Colonic mucosa (tissue), 4 donors: ENCODE data around the gene GRM7. TPM values are rescaled to one million over a fixed set of nuclear protein-coding genes. Genes with fewer than 3 reads are reported as not detected.

Experiments
- DNase-seq: peaks from one replicate; pipeline ENCODE4 v3.0.0-alpha.2; 2020
- H3K27ac ChIP-seq: fragments of 200-600 bp; one replicate; pipeline ENCODE4 v1.8.0; 2021
- H3K27me3 ChIP-seq: fragments of 200-600 bp; one replicate; pipeline ENCODE4 v1.8.0; 2021
- H3K36me3 ChIP-seq: fragments of 200-600 bp; one replicate; pipeline ENCODE4 v1.8.0; 2021
- H3K4me1 ChIP-seq: fragments of 200-600 bp; one replicate; pipeline ENCODE4 v1.8.0; 2021; ENCODE audit warnings: mild to moderate bottlenecking
- H3K4me3 ChIP-seq: fragments of 200-600 bp; one replicate; pipeline ENCODE4 v1.8.0; 2021
- H3K9ac ChIP-seq, 2 donors: one replicate each; pipeline ENCODE4 v1.7.0; 2013; ENCODE audit warnings: control low read depth in 2 of 2, low read depth in 2 of 2, low read length in 2 of 2
- H3K9me3 ChIP-seq: fragments of 200-600 bp; one replicate; pipeline ENCODE4 v1.8.0; 2021
- intact Hi-C: fragments of 100-400 bp; cut with DNase I; formaldehyde crosslinking; loops from one replicate; pipeline ENCODE4 v1.14.1; 2022
- total RNA-seq, 2 donors: library from RNA; stranded (reverse); fragmentation: NEBNext Ultra II Directional in 1 of 2; extraction: Animal tissue kit (Norgen Biotek cat#: 25700) in 1 of 2; gene quantifications; one replicate each; pipeline ENCODE4 v1.2.1, GENCODE V29; 2021
- TF ChIP-seq, protein P1 (sequence below): fragments of 200-600 bp; IDR thresholded peaks from one replicate; pipeline ENCODE4 v1.8.0; 2022; ENCODE audit warnings: antibody characterized with exemption, mild to moderate bottlenecking
- donor health status: healthy.
- donor health status: DM: no; HTN: no; CAD: no.
- donor health status: DM: no; HTN: no; CAD: no.

GRM7 gene
- total RNA-seq, 2 donors from 2014 or later: 0.15 to 0.66 TPM

DNA sequence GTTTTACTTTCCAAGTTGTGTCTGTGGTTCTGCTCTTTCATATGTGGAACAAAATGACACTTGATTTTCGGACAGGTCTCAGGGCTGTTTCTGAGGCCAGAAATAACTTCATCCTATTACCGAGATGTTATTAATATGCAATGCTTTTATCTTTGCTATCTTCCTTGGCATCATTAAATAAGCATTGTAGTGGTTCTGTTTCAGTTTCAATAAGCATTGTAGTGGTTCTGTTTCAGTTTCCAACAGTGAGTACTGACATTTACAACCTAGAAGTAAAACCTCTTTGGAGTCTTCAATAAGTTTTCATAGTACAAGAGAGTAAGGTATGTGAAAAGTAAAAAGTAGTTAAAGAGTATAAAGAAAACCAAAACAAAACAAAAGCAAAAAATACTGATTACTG lies 746.2 kb downstream of the GRM7 start:
- H3K9me3 ChIP-seq: no peaks in the 10 kb centered on the region

DNA sequence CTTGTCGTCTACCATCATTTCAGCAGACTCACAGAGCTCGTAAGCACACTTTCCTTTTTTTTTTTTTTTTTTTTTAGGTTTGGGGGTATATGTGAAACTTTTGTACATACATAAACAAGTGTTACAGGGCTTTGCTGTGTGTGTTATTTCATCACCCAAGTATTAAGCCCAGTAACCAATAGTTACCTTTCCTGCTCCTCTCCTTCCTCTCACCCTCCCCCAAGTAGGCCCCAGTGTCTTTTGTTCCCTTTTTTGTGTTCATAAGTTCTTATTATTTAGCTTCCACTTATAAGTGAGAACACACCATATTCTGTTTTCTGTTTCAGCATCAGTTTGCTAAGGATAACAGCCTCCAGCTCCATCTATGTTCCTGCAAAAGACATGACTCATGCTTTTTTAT lies 746.8 kb downstream of the GRM7 start:
- no peak for DNase-seq
- Histone ChIP-seq H3K4me1 (no peaks in the 10 kb centered on the region), H3K27me3 (no peaks in the 10 kb centered on the region), H3K27ac (no peak overlapping the region), H3K9me3 (no peaks in the 10 kb centered on the region), H3K9ac (no peak overlapping the region), H3K36me3 (no peaks in the 10 kb centered on the region), H3K4me3 (no peak overlapping the region)
- TF ChIP-seq, protein P1, sequence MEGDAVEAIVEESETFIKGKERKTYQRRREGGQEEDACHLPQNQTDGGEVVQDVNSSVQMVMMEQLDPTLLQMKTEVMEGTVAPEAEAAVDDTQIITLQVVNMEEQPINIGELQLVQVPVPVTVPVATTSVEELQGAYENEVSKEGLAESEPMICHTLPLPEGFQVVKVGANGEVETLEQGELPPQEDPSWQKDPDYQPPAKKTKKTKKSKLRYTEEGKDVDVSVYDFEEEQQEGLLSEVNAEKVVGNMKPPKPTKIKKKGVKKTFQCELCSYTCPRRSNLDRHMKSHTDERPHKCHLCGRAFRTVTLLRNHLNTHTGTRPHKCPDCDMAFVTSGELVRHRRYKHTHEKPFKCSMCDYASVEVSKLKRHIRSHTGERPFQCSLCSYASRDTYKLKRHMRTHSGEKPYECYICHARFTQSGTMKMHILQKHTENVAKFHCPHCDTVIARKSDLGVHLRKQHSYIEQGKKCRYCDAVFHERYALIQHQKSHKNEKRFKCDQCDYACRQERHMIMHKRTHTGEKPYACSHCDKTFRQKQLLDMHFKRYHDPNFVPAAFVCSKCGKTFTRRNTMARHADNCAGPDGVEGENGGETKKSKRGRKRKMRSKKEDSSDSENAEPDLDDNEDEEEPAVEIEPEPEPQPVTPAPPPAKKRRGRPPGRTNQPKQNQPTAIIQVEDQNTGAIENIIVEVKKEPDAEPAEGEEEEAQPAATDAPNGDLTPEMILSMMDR: no peak
- intact Hi-C loops: no loop called here

More for the DNA sequence above, 746.2 kb downstream of the GRM7 start:
- intact Hi-C loops: no loop called here
- Histone ChIP-seq H3K4me3 (no peak overlapping the region), H3K4me1 (no peaks in the 10 kb centered on the region), H3K27me3 (no peaks in the 10 kb centered on the region), H3K27ac (no peak overlapping the region), H3K9ac (no peak overlapping the region), H3K36me3 (no peaks in the 10 kb centered on the region)
- no peak for DNase-seq
- TF ChIP-seq, protein P1: no peak

DNA sequence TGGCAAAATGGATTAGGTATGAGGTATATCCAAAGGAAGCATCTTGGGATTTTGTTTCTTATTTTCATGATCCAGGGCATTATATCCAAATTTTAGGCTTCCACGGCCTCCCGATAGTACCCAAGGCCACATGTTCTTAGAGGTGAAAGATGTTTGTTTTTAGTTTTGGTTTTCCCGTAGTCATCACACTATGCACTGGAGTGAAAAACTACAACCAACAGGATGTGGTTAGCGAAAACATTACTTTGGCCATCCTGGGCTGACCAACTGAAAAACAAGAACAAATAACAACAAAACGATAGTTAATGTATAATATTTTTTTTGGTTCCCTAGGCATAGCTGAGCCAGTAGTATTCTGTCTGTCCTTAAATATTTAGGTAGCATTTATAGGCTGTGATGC lies 749.7 kb downstream of the GRM7 start:
- no peaks in the 10 kb centered on the region for H3K36me3 ChIP-seq
- no peak overlapping the region for H3K27ac ChIP-seq
- H3K9ac ChIP-seq: no peak overlapping the region
- no peak overlapping the region for H3K4me3 ChIP-seq
- DNase-seq: no peak
- H3K4me1 ChIP-seq: no peaks in the 10 kb centered on the region
- no peaks in the 10 kb centered on the region for H3K9me3 ChIP-seq
- TF ChIP-seq, protein P1: no peak
- intact Hi-C loops: no loop called here
- H3K27me3 ChIP-seq: no peaks in the 10 kb centered on the region

DNA sequence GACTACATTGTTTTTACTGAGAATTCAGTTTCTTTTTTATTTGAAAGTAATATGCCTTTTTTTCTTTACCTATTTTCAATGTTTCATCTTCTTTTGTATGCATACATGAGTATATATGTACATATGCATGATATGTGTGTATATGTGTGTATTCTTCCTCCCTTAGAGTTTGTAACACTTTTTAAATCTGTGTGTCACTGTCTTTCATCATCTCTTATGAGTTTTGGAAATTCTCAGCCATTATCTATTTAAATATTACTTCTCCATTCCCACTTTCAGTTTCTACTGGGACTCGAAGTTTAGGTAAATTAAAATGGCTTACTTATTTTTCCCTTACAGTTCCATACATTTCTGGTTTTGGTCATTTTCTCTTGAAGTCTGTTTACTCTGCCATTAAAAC lies 754.1 kb downstream of the GRM7 start:
- intact Hi-C loops: no loop called here
- H3K4me3 ChIP-seq: no peak overlapping the region
- no peak overlapping the region for H3K27ac ChIP-seq
- no peak for DNase-seq
- H3K27me3 ChIP-seq: no peaks in the 10 kb centered on the region
- no peaks in the 10 kb centered on the region for H3K36me3 ChIP-seq
- TF ChIP-seq, protein P1: no peak
- H3K9me3 ChIP-seq: no peaks in the 10 kb centered on the region
- H3K9ac ChIP-seq: no peak overlapping the region
- no peaks in the 10 kb centered on the region for H3K4me1 ChIP-seq

DNA sequence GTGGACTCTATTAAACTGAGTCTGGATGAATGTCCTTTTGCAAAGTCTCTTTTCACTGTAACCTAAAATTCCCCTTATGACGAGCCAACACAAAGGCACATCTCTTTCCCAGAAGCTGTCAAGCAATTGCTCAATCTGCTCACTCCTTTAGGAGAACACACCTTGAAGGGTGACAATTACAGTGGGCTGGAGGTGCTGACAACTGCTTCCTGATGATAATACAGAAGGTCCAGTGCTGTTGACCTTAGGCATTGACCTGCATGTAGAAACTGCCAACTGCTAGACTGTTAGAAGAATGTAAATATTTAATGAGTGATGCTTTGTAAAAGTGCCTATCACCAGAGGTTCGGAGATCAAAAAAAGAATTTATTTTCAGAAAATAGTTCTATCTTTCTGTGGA lies 757.7 kb downstream of the GRM7 start:
- H3K36me3 ChIP-seq: no peaks in the 10 kb centered on the region
- TF ChIP-seq, protein P1: no peak
- intact Hi-C loops: no loop called here
- no peak for DNase-seq
- no peaks in the 10 kb centered on the region for H3K27me3 ChIP-seq
- H3K4me3 ChIP-seq: no peak overlapping the region
- H3K4me1 ChIP-seq: no peaks in the 10 kb centered on the region
- no peak overlapping the region for H3K27ac ChIP-seq
- H3K9ac ChIP-seq: no peak overlapping the region
- H3K9me3 ChIP-seq: no peaks in the 10 kb centered on the region

DNA sequence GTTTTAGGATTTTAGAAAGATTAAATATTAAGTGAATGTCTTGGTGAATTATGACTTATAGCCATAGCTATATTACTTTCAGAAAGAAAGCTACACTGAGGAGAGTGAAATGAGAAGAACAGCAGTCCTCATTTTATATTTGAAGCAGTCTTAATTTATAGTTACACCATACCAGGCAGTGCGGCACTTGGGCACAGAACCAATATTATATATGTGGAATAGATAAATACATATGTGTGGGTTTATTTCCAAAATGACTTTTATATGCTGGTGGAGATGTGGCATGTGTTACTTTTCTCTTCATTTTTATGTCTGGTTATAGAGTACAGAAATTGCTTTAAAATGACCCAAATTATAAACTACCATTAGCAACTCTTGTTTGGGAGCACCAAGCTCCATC lies 759.5 kb downstream of the GRM7 start:
- H3K27me3 ChIP-seq: no peaks in the 10 kb centered on the region
- DNase-seq: no peak
- no peak overlapping the region for H3K27ac ChIP-seq
- no peak overlapping the region for H3K4me3 ChIP-seq
- intact Hi-C loops: no loop called here
- H3K9ac ChIP-seq: no peak overlapping the region
- H3K4me1 ChIP-seq: no peaks in the 10 kb centered on the region
- no peaks in the 10 kb centered on the region for H3K36me3 ChIP-seq
- TF ChIP-seq, protein P1: no peak
- no peaks in the 10 kb centered on the region for H3K9me3 ChIP-seq
